H1 (cell line): ENCODE data around the gene KRTAP10-4. TPM values are rescaled to one million over a fixed set of nuclear protein-coding genes. Genes with fewer than 3 reads are reported as not detected.
"Not testable (repeated sequence)": the region's sequence is repeated elsewhere in the genome, so short reads cannot be mapped to it uniquely, and the experiment has no call there.

Experiments
- CTCF ChIA-PET: fragments of 300-600 bp; sonication (Branson Sonifier 250); formaldehyde crosslinking; loops from one replicate; lab custom pipeline; 2021; ENCODE audit not compliant: partially characterized antibody; lab: Charles Lee
- POLR2A ChIA-PET: fragments of 300-600 bp; sonication (Branson Sonifier 250); formaldehyde crosslinking; loops from one replicate; lab custom pipeline; 2021; ENCODE audit warnings: inconsistent platforms; ENCODE audit not compliant: partially characterized antibody; lab: Charles Lee
- DNase-seq, 2 experiments: peaks; one replicate each; pipeline versions ENCODE4 v3.0.0 to v3.0.0-alpha.2; 2010 to 2022; ENCODE audit warnings: low spot score in 2 of 2, low read depth in 1 of 2, mixed read lengths in 1 of 2
- FAIRE-seq: peaks from 2 replicates; lab custom pipeline; 2011; peaks lifted over from hg19 to GRCh38; lab: Jason Lieb, UNC
- H2AFZ ChIP-seq: 2 replicates; pipeline ENCODE4 v1.8.1; 2012; ENCODE audit warnings: low read length, inconsistent platforms
- H2AK5ac ChIP-seq: 2 replicates; pipeline ENCODE4 v1.6.1; 2013; ENCODE audit warnings: low read depth, low read length
- H2BK120ac ChIP-seq: replicated peaks from 2 replicates; pipeline ENCODE3; 2013; ENCODE audit warnings: low read depth, low read length, inconsistent platforms
- H2BK12ac ChIP-seq: 2 replicates; pipeline ENCODE4 v1.6.1; 2013; ENCODE audit warnings: low read depth, low read length
- H2BK15ac ChIP-seq: 2 replicates; pipeline ENCODE4 v1.6.1; 2013; ENCODE audit warnings: low read length
- H2BK20ac ChIP-seq: 2 replicates; pipeline ENCODE4 v1.6.1; 2013; ENCODE audit warnings: low read length
- H2BK5ac ChIP-seq: 2 replicates; pipeline ENCODE4 v1.6.1; 2013; ENCODE audit warnings: low read depth, low read length
- H3K14ac ChIP-seq: 2 replicates; pipeline ENCODE4 v1.6.1; 2013; ENCODE audit warnings: inconsistent platforms; ENCODE audit not compliant: insufficient read length
- H3K18ac ChIP-seq: 2 replicates; pipeline ENCODE4 v1.6.1; 2013; ENCODE audit warnings: low read length; ENCODE audit errors: extremely low read depth
- H3K23ac ChIP-seq: 2 replicates; pipeline ENCODE4 v1.6.1; 2013; ENCODE audit warnings: inconsistent platforms; ENCODE audit not compliant: insufficient read length
- H3K23me2 ChIP-seq: 2 replicates; pipeline ENCODE4 v1.6.1; 2013; ENCODE audit warnings: low read depth, low read length
- H3K27ac ChIP-seq: 2 replicates; pipeline ENCODE4 v1.6.1; 2011; ENCODE audit warnings: low read depth, low read length, inconsistent platforms
- H3K27me3 ChIP-seq, 4 experiments: replicated peaks in 1 of 4; 1 replicate in 1 of 4; 2 replicates in 3 of 4; pipeline versions ENCODE4 v1.6.1 to v1.8.1; 2011 to 2013; ENCODE audit warnings: low read length in 3 of 4, mild to moderate bottlenecking in 3 of 4, inconsistent platforms in 2 of 4, mixed read lengths in 2 of 4, moderate library complexity in 1 of 4; ENCODE audit not compliant: control insufficient read depth in 3 of 4, insufficient read depth in 3 of 4; ENCODE audit errors: extremely low read depth in 1 of 4
- H3K36me3 ChIP-seq, 4 experiments: 2 replicates each; pipeline versions ENCODE4 v1.6.1 to v1.8.1; 2011 to 2013; ENCODE audit warnings: mild to moderate bottlenecking in 4 of 4, low read length in 3 of 4, moderate library complexity in 2 of 4, control low read depth in 1 of 4, inconsistent platforms in 1 of 4; ENCODE audit not compliant: insufficient read depth in 4 of 4, control insufficient read depth in 2 of 4
- H3K4ac ChIP-seq: replicated peaks from 2 replicates; pipeline ENCODE3; 2013; ENCODE audit warnings: low read length, low read depth, mixed read lengths, inconsistent platforms; ENCODE audit not compliant: insufficient read length
- H3K4me1 ChIP-seq, 4 experiments: replicated peaks in 1 of 4; 1 replicate in 1 of 4; 2 replicates in 3 of 4; pipeline versions ENCODE4 v1.6.1 to v1.8.1; 2011 to 2013; ENCODE audit warnings: low read length in 3 of 4, inconsistent platforms in 2 of 4, mixed read lengths in 1 of 4; ENCODE audit not compliant: insufficient read depth in 4 of 4, control insufficient read depth in 3 of 4
- H3K4me2 ChIP-seq, 2 experiments: 2 replicates each; pipeline versions ENCODE4 v1.6.1 to v1.8.1; 2011 to 2013; ENCODE audit warnings: low read depth in 2 of 2, low read length in 2 of 2, control low read depth in 1 of 2, inconsistent platforms in 1 of 2, mild to moderate bottlenecking in 1 of 2; ENCODE audit not compliant: insufficient read depth in 1 of 2
- H3K4me3 ChIP-seq, 4 experiments: fragments of 200-600, 300-600 bp in 1 of 4; sonication (generic), shearing (Covaris generic), sonication (Bioruptor Twin) in 1 of 4; 2 replicates each; pipeline versions ENCODE4 v1.5.1 to v1.8.1; 2011 to 2016; ENCODE audit warnings: low read length in 4 of 4, low read depth in 3 of 4, control low read depth in 2 of 4, inconsistent platforms in 2 of 4, mild to moderate bottlenecking in 2 of 4, mixed read lengths in 1 of 4, moderate library complexity in 1 of 4; ENCODE audit not compliant: insufficient read depth in 2 of 4; ENCODE audit errors: extremely low read depth in 1 of 4
- H3K56ac ChIP-seq: replicated peaks from 2 replicates; pipeline ENCODE3; 2013; ENCODE audit warnings: low read depth, mild to moderate bottlenecking, mixed read lengths, low read length, inconsistent platforms; ENCODE audit not compliant: insufficient read length
- H3K79me1 ChIP-seq: 2 replicates; pipeline ENCODE4 v1.6.1; 2013; ENCODE audit warnings: low read depth, low read length, control low read depth
- H3K79me2 ChIP-seq, 2 experiments: 2 replicates each; pipeline versions ENCODE4 v1.6.1 to v1.8.1; 2012 to 2013; ENCODE audit warnings: low read length in 2 of 2, mild to moderate bottlenecking in 2 of 2, inconsistent platforms in 1 of 2; ENCODE audit not compliant: insufficient read depth in 2 of 2, control insufficient read depth in 1 of 2
- H3K9ac ChIP-seq, 4 experiments: replicated peaks in 1 of 4; 1 replicate in 1 of 4; 2 replicates in 3 of 4; pipeline versions ENCODE4 v1.6.1 to v1.8.1; 2011 to 2013; ENCODE audit warnings: low read depth in 3 of 4, low read length in 3 of 4, control low read depth in 2 of 4, mild to moderate bottlenecking in 2 of 4, moderate library complexity in 2 of 4, inconsistent platforms in 1 of 4; ENCODE audit errors: extremely low read depth in 1 of 4
- H3K9me3 ChIP-seq, 2 experiments: 2 replicates each; pipeline versions ENCODE4 v1.6.1 to v1.8.1; 2012 to 2013; ENCODE audit warnings: mild to moderate bottlenecking in 2 of 2, moderate library complexity in 2 of 2, control low read depth in 1 of 2, inconsistent platforms in 1 of 2, low read depth in 1 of 2, low read length in 1 of 2, mixed read lengths in 1 of 2; ENCODE audit not compliant: insufficient read depth in 2 of 2
- H4K20me1 ChIP-seq, 2 experiments: replicated peaks in 1 of 2; 2 replicates each; pipeline versions ENCODE3 to v1.8.1; 2011 to 2013; ENCODE audit warnings: inconsistent platforms in 2 of 2, low read length in 2 of 2, mild to moderate bottlenecking in 1 of 2; ENCODE audit not compliant: insufficient read depth in 2 of 2, control insufficient read depth in 1 of 2
- H4K5ac ChIP-seq: 2 replicates; pipeline ENCODE4 v1.6.1; 2013; ENCODE audit warnings: low read length, low read depth, mixed read lengths, inconsistent platforms; ENCODE audit not compliant: insufficient read length
- H4K8ac ChIP-seq: 2 replicates; pipeline ENCODE4 v1.8.0; 2013; ENCODE audit warnings: mild to moderate bottlenecking, moderate library complexity, low read length, inconsistent platforms; ENCODE audit not compliant: insufficient read depth; ENCODE audit errors: extremely low read depth
- H4K91ac ChIP-seq: replicated peaks from 2 replicates; pipeline ENCODE3; 2013; ENCODE audit warnings: low read length, mixed read lengths, inconsistent platforms; ENCODE audit not compliant: insufficient read length
- WGBS, 2 experiments: shearing (Covaris generic) in 1 of 2; methylation state at CpG; one replicate each; pipeline versions ENCODE4 v1.1.6 to v1.1.7; 2013 to 2015; ENCODE audit warnings: low lambda C conversion rate in 2 of 2, mixed read lengths in 2 of 2, inconsistent platforms in 1 of 2, low coverage in 1 of 2, missing lambda C conversion rate in 1 of 2; ENCODE audit not compliant: insufficient replicate concordance in 2 of 2, insufficient coverage in 1 of 2, insufficient read length in 1 of 2; ENCODE audit errors: extremely low coverage in 1 of 2, missing lambda C conversion rate in 1 of 2; 5-methylcytosine and 5-hydroxymethylcytosine counted together
- polyA plus RNA-seq, 7 experiments: library from polyadenylated mRNA; depleted of rRNA in 3 of 7; stranded (reverse) in 5 of 7; unstranded in 2 of 7; fragments of >200 nt in 5 of 7; fragments of 200-250 nt in 2 of 7; gene quantifications; 1 replicate in 5 of 7; 2 replicates in 1 of 7; 4 replicates in 1 of 7; pipeline versions ENCODE4 v1.2.1 to v1.2.3, GENCODE V29; 2011 to 2013; ENCODE audit warnings: missing spikeins in 2 of 7, mixed read lengths in 2 of 7
- total RNA-seq: library from RNA; stranded (reverse); fragmentation: NEBNext Ultra II Directional; extraction: Animal tissue kit (Norgen Biotek cat#: 25700); gene quantifications from 2 replicates; pipeline ENCODE4 v1.2.1, GENCODE V29; 2021

Gene KRTAP10-4
- total and polyA plus RNA-seq, 2 of the 8 experiments (the other 6 are each of a cell fraction or from before 2014, with no cell fraction given), result not detected

- H3K27ac ChIP-seq, FAIRE-seq, H3K4me3 ChIP-seq, H3K56ac ChIP-seq, H3K4me1 ChIP-seq, H2BK12ac ChIP-seq, H2BK20ac ChIP-seq, H3K14ac ChIP-seq, H3K36me3 ChIP-seq, H4K5ac ChIP-seq, H3K27me3 ChIP-seq, H3K79me1 ChIP-seq, H3K79me2 ChIP-seq, H3K9ac ChIP-seq, H3K23ac ChIP-seq, H3K4me2 ChIP-seq, H3K18ac ChIP-seq, H4K20me1 ChIP-seq, H3K4ac ChIP-seq, H2BK15ac ChIP-seq, H2BK120ac ChIP-seq, H2AFZ ChIP-seq, H2BK5ac ChIP-seq, H4K91ac ChIP-seq, POLR2A ChIA-PET, H2AK5ac ChIP-seq, H3K23me2 ChIP-seq, H4K8ac ChIP-seq: not testable (repeated sequence)
- H3K9me3 ChIP-seq, result peaks cover 19 to 22% of the 10 kb centered on the region in 2 experiments
- CTCF ChIA-PET, result interaction anchor here (0.7 to 1.5 kb wide), 3 partner anchors 87 to 183 kb away, joined by 3 to 5 read pairs (median 3); partner anchors contain the start of gene KRTAP10-12
- peak in 1 of 2 experiments; percentile 34 for DNase-seq
- WGBS, 2 experiments, result 90% methylated on average over 7 of the region's 7 CpGs; no CpG with 5 or more reads in 1 of the 2 experiments
Observed at GRCh38 chr21:44610157-44610843, 36.8 kb downstream of the KRTAP10-4 start.
